Urothelium cell line (cell line): Measurements from ENCODE around the gene NIPA2.
A peak's percentile ranks its signal among the peaks of the same experiment; 100 is the strongest.
"Not testable (repeated sequence)": the region's sequence is repeated elsewhere in the genome, so short reads cannot be mapped to it uniquely, and the experiment has no call there.

ENCODE experiments used
- DNase-seq: peaks from one replicate; pipeline ENCODE4 v3.0.0; 2011; ENCODE audit warnings: low spot score, mixed read lengths
- FAIRE-seq: peaks from 2 replicates; lab custom pipeline; 2011; peaks lifted over from hg19 to GRCh38; lab: Jason Lieb, UNC

NIPA2 gene

DNA sequence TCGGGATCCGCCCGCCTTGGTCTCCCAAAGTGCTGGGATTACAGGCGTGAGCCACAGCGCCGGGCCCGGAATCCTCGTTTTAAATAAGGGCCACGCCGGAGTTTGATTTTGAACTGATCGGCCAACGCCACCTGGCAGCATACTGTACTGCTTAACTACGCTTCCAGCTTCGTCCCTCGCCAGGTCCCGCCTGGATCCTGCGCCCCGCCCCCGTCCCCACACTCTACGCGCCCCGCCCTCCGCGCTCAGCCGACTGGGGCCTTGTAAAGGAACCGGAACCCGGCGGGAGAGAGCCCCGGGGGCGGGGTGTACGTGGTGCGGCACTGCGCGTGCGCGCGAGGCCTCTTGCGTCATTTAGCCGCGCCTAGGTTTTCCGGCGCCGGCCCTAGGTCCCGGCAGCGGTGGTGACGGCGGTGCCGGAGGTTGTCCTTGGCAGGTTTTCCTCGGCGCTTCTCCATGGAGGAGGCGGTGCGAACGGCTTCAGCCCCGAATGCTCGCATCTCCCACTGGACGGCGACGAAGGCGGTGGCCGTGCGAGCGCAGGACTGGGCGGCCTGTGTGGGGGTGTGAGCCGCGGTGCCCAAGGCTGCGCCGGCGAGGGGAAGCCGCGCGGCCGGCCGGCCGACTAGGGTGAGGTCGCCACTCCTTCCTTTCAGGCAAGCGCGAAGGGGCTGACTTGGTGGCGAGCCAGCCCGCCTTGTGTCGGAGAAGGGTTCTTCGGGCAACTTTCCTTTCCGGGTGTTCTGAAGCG is at the start of gene NIPA2:
TSS of gene NIPA2 (plus strand) at position 375 of the 751 bp plus-strand sequence. CDS start 13,066 bp downstream, outside the sequence.
- DNase-seq (peak; percentile 97), FAIRE-seq (no peak)

DNA sequence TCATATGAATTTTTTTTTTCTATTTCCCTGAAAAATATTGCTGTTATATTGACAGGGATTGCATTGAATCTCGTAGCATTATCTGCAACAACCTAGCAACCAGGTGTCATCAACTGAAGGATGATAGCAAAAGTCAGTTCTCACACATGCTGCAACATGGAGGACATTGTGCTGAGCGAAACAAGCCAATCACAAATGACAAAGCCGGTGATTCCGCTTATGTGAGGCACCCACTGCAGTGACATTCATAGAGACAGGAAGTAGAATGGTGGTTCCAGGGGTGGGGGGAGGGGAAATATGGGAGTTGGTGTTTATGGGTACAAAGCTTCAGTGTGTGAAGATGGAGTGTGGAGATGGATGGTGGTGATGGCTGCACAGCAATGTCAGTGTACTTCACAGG is 44.4 kb upstream of the NIPA2 start:
- FAIRE-seq (no peak), DNase-seq (no peak)

DNA sequence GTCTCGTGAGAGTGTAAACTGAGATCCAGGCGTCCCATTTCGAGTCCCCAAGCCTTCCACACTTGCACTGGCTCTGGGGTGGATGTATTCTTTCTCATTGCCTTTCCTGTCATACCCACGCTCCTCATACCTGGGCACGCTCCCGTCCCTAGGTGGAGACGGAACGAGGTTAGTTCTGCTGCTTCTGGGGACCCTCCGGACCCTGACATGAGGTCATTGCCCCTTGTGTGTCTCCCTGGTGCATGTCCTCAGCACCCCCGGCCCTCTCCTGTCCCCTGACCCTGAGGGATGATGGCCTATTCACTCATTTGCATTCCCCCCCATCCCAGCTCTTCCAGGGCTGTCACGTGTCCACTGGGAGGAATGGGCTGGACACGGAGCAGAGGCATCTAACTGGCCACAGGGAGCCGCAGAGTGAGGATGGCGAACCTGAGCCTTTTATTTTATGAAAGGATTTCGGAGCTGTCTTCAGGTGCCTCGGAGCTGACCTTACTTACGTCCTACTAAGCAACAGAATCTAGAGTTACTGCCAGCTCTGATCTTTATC is 43.8 kb upstream of the NIPA2 start:
- DNase-seq (no peak), FAIRE-seq (no peak)

DNA sequence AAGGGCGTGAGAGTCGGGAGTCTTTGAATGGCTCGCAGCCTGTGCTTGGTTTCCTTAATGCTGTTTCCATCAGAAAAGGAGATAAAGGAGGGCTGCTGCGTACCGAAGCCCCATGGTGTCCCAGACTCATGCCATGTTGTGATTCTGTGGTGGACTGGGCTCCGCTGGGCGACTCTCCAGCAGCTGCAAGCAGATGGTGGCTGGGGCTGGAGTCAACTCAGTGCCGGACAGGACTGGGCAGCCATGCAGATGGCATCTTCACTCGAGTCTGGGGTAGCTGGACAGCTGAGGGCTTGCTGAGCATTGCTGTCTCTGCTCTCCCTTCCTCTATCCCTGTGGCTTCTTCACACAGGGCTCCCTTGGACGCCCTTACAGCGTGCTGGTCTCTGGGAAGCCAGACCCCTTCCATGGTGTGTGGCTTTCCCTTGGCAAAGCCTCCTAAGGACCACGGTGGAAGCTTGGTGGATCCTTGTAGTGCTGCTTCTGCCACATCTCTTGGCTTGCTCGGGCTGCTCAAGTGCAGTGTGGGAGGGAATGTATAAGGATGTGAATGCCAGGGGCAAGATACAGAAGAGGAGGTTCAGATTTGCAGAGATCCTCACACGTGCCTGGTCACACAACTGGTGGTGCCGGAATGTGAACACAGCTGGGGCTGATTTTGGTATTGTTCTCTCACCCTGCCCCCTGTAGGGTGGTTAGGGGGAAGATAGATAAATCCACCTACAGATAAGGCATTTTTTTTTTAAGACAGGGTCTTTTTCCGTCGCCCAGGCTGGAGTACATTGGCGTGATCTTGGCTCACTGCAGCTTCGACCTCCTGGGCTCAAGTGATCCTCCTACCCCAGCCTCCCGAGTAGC is 43.0 kb upstream of the NIPA2 start:
- DNase-seq (no peak), FAIRE-seq (no peak)

DNA sequence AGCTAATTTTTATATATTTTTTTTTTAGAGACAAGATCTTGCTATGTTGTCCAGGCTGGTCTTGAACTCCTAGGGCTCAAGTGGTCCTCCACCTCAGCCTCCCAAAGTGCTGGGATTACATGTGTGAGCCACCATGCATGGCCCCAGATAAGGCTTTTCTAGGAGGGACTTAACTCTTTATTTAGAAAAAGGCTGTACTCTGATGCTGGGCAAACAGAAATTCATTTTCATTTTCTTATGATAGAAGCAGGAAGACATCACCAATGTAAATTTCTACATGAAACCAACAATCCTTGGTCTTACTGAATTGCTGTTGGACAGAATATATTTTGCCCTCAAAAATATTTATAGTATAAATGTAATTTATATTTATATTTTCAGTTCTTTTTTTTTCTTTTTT is 42.4 kb upstream of the NIPA2 start:
- DNase-seq = no peak
- FAIRE-seq = no peak

DNA sequence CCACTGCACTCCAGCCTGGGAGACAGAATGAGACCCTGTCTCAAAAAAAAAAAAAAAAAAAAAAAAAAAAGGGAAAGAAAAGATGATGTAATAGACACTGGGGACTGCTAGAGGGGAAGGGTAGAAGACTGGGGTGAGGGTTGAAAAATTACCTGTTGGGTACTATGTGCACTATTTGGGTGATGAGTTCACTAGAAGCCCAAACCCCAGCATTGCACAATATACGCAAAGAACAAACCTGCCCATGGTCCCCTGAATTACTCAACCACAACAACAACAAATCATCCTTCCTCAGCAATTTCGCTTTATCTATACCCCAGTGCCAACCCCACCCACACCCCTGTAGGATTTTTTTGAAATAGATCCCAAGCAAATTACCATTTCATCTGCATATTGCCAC is 38.6 kb upstream of the NIPA2 start:
- FAIRE-seq = no peak
- no peak for DNase-seq

DNA sequence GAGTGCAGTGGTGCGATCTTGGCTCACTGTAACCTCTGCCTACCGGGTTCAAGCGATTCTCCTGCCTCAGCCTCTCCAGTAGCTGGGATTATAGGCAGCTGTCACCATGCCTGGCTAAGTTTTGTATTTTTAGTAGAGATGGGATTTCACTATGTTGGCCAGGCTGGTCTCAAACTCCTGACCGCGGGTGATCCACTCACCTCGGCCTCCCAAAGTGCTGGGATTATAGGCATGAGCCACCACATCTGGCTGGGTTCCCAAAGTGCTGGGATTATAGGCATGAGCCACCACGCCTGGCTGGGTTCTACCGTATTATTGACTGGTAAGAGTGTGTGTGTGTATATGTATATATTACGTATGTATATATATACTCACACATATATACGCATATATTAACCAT is 35.5 kb upstream of the NIPA2 start:
- FAIRE-seq, DNase-seq: not testable (repeated sequence)

DNA sequence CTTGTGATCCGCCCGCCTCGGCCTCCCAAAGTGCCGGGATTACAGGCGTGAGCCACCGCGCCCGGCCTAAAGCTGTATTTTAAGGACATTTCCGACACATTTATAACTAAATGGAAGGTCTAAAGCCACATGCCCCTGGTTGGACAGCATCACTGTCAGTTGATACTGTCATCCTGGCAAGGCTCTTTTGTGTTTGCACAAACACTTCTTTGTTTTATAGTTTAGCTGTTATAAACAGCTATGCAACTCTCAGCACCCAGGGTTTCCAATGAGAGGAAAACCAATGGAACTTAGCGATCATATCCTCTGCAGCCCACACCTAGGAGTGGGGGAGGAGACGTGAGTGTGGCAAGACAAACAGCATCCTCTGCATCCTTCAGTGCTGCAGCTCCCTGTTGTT is 32.3 kb upstream of the NIPA2 start:
- FAIRE-seq (no peak), DNase-seq (no peak)

DNA sequence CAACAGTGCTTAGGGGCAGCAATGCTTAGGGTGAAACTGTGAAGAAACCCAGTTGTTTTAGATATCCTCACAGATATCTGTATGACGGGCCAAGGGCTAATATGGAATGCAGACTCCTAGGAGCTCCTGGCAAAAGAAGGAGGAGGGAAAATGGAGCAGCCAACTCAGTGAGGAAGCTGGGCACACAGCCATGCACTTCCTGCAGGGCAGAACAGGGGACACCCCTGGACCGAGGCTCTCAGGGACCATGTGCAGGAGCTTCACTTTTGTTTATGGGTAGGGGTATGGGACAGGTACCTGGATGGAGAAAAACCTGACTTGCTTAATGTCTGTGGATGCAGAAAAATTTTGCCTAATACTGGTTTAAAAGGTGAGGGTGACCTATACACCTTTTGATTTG is 31.8 kb upstream of the NIPA2 start:
- DNase-seq (no peak), FAIRE-seq (no peak)

DNA sequence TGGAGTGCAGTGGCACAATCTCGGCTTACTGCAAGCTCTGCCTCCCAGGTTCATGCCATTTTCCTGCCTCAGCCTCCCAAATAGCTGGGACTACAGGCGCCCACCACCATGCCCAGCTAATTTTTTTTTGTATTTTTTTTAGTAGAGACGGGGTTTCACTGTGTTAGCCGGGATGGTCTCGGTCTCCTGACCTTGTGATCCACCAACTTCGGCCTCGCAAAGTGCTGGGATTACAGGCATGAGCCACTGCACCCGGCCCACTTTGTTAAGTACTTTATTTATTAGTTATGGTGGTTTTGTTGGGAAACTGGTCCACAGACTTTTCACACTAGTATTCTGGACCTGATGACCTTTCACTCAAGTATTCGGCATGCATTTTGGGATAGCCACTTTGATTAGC is 30.6 kb upstream of the NIPA2 start:
- not testable (repeated sequence) for FAIRE-seq

DNA sequence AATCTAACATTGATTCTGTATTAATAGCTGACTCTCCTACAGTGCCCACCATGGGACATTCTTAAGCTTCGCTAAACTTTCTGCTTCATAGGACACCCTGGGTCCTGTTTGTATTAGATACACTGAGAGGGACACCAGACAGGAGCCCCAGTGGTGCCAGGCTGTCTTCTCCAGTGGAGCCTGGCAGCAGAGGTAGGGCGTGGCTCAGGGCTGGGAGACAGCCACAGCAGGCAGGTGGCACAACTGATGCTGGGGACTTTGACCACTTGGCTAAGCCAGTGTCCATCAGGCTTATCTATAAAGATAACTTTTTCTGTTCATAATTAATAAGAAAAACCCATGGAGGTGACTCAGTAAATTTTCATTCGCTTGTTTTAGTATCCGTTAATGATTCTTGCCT is 30.2 kb upstream of the NIPA2 start:
- no peak for FAIRE-seq
- DNase-seq = no peak

More for the DNA sequence above, 30.6 kb upstream of the NIPA2 start:
- DNase-seq = not testable (repeated sequence)

DNA sequence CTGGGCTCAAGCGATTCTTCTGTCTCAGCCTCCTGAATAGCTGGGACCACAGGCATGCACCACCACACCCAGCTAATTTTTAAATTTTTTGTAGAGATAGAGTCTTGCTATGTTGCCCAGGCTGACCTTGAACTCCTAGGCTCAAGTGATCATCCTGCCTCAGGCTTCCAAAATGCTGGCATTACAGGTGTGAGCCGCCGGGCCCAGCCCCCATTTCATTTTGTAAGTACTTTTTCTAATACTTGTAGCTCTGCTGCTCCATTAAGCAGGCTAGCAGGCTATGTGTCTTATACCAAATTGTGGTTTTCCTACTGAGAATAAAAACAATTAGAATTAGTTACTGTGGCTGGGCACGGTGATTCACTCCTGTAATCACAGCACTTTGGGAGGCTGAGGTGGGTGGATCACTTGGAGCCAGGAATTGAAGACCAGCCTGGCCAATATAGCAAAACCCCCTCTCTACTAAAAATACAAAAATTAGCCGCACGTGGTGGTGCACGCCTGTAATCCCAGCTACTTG is 29.6 kb upstream of the NIPA2 start:
- DNase-seq (no peak), FAIRE-seq (no peak)

DNA sequence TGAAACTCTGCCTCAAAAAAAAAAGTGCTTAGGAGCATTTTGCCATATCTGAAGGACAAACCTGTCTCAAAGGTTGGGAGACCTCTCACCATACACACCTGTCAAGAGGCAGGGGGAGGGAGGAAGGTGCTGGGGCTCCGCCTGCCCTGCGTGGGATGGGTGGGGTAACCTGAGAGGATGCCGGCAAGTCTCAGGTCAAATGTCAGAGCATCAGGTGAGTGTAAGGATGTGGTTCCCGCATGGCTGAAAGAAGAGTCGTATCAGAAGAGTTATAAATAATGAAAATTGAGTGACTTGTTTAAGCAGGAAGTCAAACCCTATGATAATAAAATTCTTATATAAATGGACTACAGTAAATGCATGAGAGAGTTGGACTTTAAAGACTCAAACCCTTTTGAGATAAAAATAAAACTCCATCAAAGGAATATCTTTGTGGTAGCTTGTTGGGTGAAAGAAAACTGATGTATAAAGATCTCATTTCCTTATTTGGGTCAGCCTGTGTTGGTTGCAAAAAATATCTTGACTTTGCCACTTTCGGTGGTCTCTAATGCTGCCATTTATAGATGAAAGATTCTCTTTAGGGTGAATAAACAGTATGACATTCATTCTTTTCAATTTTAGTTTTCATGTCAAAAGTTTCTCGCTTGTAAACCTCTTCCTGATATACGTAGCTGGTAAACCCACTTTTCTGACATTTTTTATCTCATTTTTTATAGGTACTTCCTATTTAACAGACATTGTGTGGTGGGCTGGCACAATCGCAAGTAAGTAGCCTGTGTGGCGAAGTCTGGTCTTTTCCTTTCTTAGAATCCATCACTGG is 28.2 kb upstream of the NIPA2 start:
- DNase-seq = no peak
- no peak for FAIRE-seq

DNA sequence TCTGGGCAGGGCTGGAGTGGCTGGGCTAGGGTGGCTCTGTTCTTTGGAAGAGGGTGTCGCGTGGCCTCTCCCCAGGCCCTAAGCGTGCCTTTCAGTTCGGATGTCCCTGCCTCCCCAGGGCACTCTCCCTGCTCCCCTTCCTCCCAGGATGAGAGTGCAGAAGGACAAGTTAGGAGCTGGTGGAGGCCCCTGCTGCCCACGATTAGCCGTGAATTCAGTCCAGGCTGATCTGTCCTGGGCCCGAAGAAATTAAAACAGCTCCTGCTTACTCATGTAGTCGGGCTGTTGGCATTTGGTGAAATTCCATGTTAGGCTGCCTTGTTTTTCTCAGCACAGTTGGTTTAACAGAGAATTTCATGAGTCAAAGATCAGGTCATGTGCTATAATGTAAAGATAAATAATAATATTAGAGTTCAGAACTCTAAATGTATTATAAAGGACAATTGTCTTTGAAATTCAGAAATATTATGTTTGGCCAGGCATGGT is 27.6 kb upstream of the NIPA2 start:
- FAIRE-seq (no peak), DNase-seq (no peak)

DNA sequence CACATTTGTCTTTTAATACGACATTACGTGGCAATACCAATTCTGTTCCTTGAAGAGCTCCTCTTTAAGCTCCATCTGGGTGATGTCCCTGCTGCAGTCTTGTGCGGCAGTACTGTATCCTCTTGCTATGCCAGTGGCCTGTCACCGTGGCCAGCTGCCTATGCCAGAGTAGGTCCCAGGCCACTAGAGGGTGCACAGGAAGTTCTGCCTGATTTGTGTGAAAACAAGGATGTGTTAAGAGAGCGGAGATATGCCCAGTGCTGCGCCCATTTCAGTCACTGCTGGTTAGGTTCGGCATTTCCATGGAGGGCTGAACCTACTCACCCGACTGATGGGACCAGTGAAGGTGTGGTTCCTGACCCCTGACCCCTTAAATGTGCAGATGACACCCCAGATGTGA is 26.8 kb upstream of the NIPA2 start:
- DNase-seq (peak; percentile 22), FAIRE-seq (no peak)

DNA sequence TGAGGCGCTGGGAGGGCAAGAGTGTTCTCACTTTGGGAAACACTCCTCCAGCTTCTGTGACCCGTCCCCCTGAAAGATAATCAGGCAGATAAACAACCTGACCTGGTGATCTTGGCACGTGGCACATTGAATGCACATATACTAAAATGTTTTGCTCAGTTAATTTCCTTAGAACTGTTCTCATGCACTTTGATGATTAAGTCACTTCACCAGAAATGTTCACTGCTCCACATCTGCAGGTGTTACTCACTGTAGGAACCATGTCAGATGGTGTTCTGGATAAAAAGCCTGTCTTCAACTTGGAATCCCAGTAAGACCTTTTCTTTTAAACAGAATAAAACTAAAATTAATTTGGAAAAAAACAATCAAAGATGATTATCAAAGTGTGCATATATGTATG is 24.6 kb upstream of the NIPA2 start:
- FAIRE-seq (no peak), DNase-seq (no peak)

DNA sequence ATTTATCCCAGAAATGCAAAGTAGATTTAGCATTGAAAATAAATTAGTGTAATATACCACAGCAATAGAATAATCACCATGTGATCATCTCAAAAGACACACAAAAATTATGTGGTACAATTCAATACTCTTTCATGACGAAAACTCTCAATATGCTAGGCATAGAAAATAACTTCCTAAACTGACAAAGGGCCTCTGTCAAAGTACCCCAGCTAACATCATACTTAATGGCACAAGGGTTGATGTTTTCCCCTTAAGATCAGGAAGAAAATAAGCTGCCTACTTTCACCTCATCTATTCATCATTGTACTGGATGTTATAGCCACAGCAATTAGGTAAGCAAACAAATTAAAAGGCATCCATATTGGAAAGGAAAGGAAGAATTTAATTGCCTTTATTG is 22.7 kb upstream of the NIPA2 start:
- no peak for FAIRE-seq
- DNase-seq = no peak

DNA sequence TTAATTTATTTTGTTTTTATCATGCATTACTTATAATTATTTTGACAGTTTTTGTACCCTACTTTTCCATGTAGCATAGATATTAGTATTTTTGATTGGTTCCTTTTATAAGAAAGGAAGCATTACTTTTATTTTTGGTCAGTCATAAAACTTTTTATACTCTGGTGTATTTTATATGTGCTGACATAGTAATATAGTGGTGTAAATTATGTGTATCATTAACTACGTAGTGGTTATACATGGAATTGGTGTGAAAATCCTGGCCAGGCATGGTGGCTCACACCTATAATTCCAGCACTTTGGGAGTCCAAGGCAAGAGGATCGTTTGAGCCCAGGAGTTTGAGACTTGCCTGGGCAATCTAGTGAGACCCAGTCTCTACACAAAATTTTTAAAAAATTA is 18.8 kb upstream of the NIPA2 start:
- FAIRE-seq (no peak), DNase-seq (no peak)

DNA sequence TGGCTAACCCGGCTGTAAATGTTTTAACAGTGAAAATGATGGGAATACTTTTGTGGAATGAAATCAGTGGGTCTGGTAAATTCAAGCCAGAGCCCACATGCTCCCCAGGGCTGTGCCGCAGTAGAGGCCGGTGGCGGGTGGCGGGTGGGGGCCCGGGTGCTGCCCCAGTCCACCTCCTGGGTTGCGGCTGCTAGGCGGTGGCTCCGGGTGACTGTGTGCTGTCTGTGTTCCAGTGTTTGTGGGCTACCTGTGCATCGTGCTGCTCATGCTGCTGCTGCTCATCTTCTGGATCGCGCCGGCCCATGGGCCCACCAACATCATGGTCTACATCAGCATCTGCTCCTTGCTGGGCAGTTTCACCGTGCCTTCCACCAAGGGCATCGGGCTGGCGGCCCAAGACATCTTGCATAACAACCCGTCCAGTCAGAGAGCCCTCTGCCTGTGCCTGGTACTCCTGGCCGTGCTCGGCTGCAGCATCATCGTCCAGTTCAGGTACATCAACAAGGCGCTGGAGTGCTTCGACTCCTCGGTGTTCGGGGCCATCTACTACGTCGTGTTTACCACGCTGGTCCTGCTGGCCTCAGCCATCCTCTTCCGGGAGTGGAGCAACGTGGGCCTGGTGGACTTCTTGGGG is 14.9 kb upstream of the NIPA2 start:
- FAIRE-seq (peak; percentile 46), DNase-seq (no peak)

DNA sequence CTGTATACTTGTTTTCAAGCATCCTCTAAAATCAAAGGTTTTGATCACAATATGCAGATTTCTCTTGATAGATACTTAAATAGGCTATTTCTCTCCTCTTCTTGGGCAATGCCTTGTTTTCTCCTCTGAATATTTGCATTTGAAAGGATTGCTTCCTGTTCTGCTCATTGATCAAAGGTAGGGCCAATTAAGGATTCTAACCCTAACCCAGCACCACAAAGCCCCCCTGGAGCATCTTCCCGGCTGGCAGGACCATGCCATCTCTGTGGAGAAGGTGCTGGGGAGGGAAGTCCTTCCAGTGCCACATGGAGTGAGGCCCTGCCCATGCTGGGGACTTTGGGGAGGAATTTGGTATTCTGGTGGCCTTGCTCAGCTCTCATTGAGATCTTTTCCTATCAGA is 11.3 kb upstream of the NIPA2 start:
- no peak for FAIRE-seq
- no peak for DNase-seq
